ENCODE results near the gene EDEM3. TPM values are rescaled to one million over a fixed set of nuclear protein-coding genes. Genes with fewer than 3 reads are reported as not detected.

EDEM3 gene
- total and polyA plus RNA-seq, 2 donors (not counting 1 experiment from before 2014, with no cell fraction given), result 40.2 to 47.9 TPM

GRCh38 chr1:184705271-184705670, 49.4 kb downstream of the EDEM3 start:
- H3K9ac ChIP-seq (ENCODE audit: insufficient read depth, low read length), result no peak overlapping the region
- H3K9me3 ChIP-seq (ENCODE audit: control insufficient read depth, insufficient read depth, low read depth, low read length), result no peaks in the 10 kb centered on the region
- no peak overlapping the region for H3K4me3 ChIP-seq (replicated peaks in 1 of 4; ENCODE audit: control extremely low read depth in 1 of 4, insufficient read depth in 1 of 4, low read depth in 3 of 4, low read length in 4 of 4)
- no peak overlapping the region for H3K4me2 ChIP-seq (ENCODE audit: extremely low read depth, insufficient read depth, low read length)
- H3K27ac ChIP-seq (ENCODE audit: insufficient read depth, low read length), result no peak overlapping the region
- H3K36me3 ChIP-seq (ENCODE audit: control insufficient read depth, insufficient read depth, low read length), result peaks cover 4% of the 10 kb centered on the region
- no peak overlapping the region for H2AFZ ChIP-seq (ENCODE audit: low read length)
- TF ChIP-seq EZH2 (IDR thresholded peaks at IDR 0.05; ENCODE audit: low read length, missing control alignments), result no peak
- no peak for TF ChIP-seq CTCF (conservative IDR thresholded peaks at IDR 0.05 in 1 of 2, IDR thresholded peaks at IDR 0.05 in 1 of 2; ENCODE audit: low read depth in 1 of 2, low read length in 2 of 2)
- no peaks in the 10 kb centered on the region for H3K27me3 ChIP-seq (ENCODE audit: control insufficient read depth, insufficient read depth, low read length)
- H3K79me2 ChIP-seq (ENCODE audit: control insufficient read depth, insufficient read depth, low read length), result no peaks in the 10 kb centered on the region
- H4K20me1 ChIP-seq (ENCODE audit: control insufficient read depth, extremely low read depth, insufficient read depth, low read length), result no peaks in the 10 kb centered on the region
- H3K4me1 ChIP-seq (ENCODE audit: control insufficient read depth, extremely low read depth, insufficient read depth, low read length), result no peaks in the 10 kb centered on the region
- no peak for DNase-seq (ENCODE audit: low read depth in 2 of 2)

- Histone ChIP-seq H3K36me3 (ENCODE audit: control insufficient read depth, insufficient read depth, low read length) (peaks cover 2% of the 10 kb centered on the region), H3K4me3 (replicated peaks in 1 of 4; ENCODE audit: control extremely low read depth in 1 of 4, insufficient read depth in 1 of 4, low read depth in 3 of 4, low read length in 4 of 4) (no peak overlapping the region), H3K4me1 (ENCODE audit: control insufficient read depth, extremely low read depth, insufficient read depth, low read length) (no peaks in the 10 kb centered on the region), H3K4me2 (ENCODE audit: extremely low read depth, insufficient read depth, low read length) (no peak overlapping the region), H3K79me2 (ENCODE audit: control insufficient read depth, insufficient read depth, low read length) (no peaks in the 10 kb centered on the region), H3K9ac (ENCODE audit: insufficient read depth, low read length) (no peak overlapping the region), H4K20me1 (ENCODE audit: control insufficient read depth, extremely low read depth, insufficient read depth, low read length) (no peaks in the 10 kb centered on the region), H3K27me3 (ENCODE audit: control insufficient read depth, insufficient read depth, low read length) (no peaks in the 10 kb centered on the region), H3K27ac (ENCODE audit: insufficient read depth, low read length) (no peak overlapping the region), H3K9me3 (ENCODE audit: control insufficient read depth, insufficient read depth, low read depth, low read length) (no peaks in the 10 kb centered on the region), H2AFZ (ENCODE audit: low read length) (no peak overlapping the region)
- DNase-seq (ENCODE audit: low read depth in 2 of 2), result no peak
- TF ChIP-seq EZH2 (IDR thresholded peaks at IDR 0.05; ENCODE audit: low read length, missing control alignments) (no peak), CTCF (conservative IDR thresholded peaks at IDR 0.05 in 1 of 2, IDR thresholded peaks at IDR 0.05 in 1 of 2; ENCODE audit: low read depth in 1 of 2, low read length in 2 of 2) (no peak)
Observed at GRCh38 chr1:184701816-184702215, 52.8 kb downstream of the EDEM3 start.

GRCh38 chr1:184698969-184699368, 55.7 kb downstream of the EDEM3 start:
- Histone ChIP-seq H3K4me2 (ENCODE audit: extremely low read depth, insufficient read depth, low read length) (no peak overlapping the region), H4K20me1 (ENCODE audit: control insufficient read depth, extremely low read depth, insufficient read depth, low read length) (no peaks in the 10 kb centered on the region), H3K4me1 (ENCODE audit: control insufficient read depth, extremely low read depth, insufficient read depth, low read length) (no peaks in the 10 kb centered on the region), H3K9ac (ENCODE audit: insufficient read depth, low read length) (no peak overlapping the region), H2AFZ (ENCODE audit: low read length) (no peak overlapping the region), H3K9me3 (ENCODE audit: control insufficient read depth, insufficient read depth, low read depth, low read length) (no peaks in the 10 kb centered on the region), H3K36me3 (ENCODE audit: control insufficient read depth, insufficient read depth, low read length) (peaks cover 2% of the 10 kb centered on the region), H3K79me2 (ENCODE audit: control insufficient read depth, insufficient read depth, low read length) (no peaks in the 10 kb centered on the region), H3K4me3 (replicated peaks in 1 of 4; ENCODE audit: control extremely low read depth in 1 of 4, insufficient read depth in 1 of 4, low read depth in 3 of 4, low read length in 4 of 4) (no peak overlapping the region), H3K27ac (ENCODE audit: insufficient read depth, low read length) (no peak overlapping the region), H3K27me3 (ENCODE audit: control insufficient read depth, insufficient read depth, low read length) (no peaks in the 10 kb centered on the region)
- no peak for DNase-seq (ENCODE audit: low read depth in 2 of 2)
- TF ChIP-seq CTCF (conservative IDR thresholded peaks at IDR 0.05 in 1 of 2, IDR thresholded peaks at IDR 0.05 in 1 of 2; ENCODE audit: low read depth in 1 of 2, low read length in 2 of 2) (no peak), EZH2 (IDR thresholded peaks at IDR 0.05; ENCODE audit: low read length, missing control alignments) (no peak)

All from fibroblast of lung (primary cell).